ENCODE measurements around the gene ERP29.
"Not testable (repeated sequence)": the region's sequence is repeated elsewhere in the genome, so short reads cannot be mapped to it uniquely, and the experiment has no call there.

The ERP29 gene

DNA sequence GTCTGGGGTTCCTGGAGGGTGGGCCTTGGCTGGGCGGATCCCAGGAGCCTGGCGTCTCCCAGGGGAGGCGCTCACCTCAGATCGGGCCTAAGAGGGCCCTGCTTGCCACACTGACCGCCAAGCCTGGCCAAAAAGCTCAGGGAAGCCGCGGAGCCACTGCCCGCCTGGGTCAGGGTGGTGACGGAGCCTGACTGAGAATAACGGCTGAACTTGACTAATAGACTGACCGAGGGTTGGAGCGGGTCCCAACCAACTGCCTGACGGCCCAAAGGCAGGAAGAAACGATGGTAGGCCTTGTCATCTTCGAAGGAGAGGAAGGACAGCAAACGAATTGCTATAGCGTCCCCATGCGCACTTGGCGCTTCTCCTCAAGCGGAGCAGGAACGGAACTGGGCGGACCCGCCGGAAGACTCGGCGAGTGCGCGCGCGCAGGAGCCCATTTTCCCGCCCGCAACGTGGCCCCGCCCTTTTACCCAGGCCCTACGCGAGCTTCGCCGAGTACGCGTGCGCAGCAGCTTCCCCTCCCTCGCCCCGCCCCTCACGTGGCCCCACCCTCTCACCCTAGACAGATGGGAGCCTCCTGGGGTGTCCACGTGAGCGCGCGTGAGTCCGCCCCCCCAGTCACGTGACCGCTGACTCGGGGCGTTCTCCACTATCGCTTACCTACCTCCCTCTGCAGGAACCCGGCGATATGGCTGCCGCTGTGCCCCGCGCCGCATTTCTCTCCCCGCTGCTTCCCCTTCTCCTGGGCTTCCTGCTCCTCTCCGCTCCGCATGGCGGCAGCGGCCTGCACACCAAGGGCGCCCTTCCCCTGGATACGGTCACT lies at the start of gene ERP29, which contains the start of gene TMEM116:
Gene ERP29 (plus strand): TSS at position 652 of the 826 bp plus-strand sequence. CDS start 40 bp downstream, at position 692.
Gene TMEM116 (minus strand): TSS at position 391 of the 826 bp plus-strand sequence. CDS start 7,895 bp downstream, outside the sequence.
- DNase-seq (ENCODE audit: low read depth), result peak; percentile 100

GRCh38 chr12:111964935-111965334 lies 48.3 kb upstream of the ERP29 start:
- DNase-seq (ENCODE audit: low read depth), result no peak

- no peak for DNase-seq (ENCODE audit: low read depth)
Measured at GRCh38 chr12:111971800-111972199, 41.4 kb upstream of the ERP29 start.

DNA sequence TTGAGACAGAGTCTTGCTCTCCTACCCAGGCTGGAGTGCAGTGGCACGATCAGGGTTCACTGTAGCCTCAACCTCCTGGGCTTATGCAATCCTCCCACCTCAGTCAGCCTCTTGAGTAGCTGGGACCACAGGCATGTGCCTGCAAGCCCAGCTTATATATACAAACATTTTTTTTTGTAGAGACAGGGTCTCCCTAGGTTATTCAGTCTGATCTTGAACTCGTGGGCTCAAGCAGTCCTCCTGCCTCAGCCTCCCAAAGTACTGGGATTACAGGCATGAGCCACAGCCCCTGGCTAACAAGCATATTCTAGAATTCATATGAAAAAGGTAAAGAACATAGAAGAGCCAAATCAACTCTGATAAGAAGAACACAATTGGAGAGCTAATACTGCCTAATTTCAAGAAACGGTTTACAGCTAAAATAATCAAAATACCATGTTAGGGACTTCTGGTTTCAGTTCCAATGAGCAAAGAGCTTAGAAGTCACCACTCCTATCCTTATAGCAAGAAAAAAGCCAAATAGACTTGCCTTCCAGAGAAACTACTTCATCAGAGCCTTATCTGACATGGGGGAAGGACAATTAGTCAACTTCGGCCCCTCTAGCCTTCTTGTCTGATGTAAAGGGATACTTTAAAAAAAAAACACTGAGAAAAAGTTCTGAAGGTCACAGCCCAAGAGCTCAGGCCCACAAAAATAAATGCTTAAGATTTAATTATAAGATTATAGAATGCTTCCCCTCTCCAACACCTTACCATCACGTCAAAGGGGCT lies 37.9 kb upstream of the ERP29 start:
- no peak for DNase-seq (ENCODE audit: low read depth)

GRCh38 chr12:111976291-111976690 lies 36.9 kb upstream of the ERP29 start:
- DNase-seq (ENCODE audit: low read depth), result no peak

- no peak for DNase-seq (ENCODE audit: low read depth)
Measured at GRCh38 chr12:111976860-111977259, 36.4 kb upstream of the ERP29 start.

DNA sequence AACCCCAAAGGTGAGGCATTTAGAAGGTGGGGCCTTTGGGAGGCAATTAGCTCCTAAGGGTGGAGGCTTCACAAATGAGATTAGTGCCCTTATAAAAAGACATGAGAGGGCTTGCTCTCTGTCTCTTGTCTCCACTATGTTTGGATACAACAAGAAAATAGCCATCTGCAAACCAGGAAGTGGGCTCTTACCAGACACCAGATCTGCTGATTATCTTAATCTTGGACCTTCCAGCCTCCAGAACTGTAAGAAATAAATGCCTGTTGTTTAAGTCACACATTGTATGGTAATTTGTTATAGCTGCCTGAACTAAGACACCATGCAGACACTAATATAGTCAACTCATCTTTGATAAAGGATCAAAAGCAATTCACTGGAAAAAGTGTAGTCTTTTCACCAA lies 34.7 kb upstream of the ERP29 start:
- DNase-seq (ENCODE audit: low read depth), result no peak

DNA sequence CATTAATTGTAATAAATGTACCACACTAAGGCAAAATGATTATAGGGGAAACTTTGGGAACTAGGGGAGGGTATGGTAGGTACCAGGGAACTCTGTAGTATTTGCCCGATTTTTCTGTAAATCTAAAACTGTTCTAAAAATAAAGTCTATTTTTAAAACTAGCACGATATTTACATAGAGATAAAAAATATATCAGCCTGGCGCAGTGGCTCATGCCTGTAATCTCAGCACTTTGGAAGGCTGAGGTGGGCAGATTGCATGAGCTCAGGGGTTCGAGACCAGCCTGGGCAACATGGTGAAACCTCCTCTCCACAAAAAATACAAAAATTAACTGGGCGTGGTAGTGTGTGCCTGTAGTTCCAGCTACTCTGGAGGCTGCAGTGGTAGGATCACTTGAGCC lies 32.6 kb upstream of the ERP29 start:
- no peak for DNase-seq (ENCODE audit: low read depth)

DNA sequence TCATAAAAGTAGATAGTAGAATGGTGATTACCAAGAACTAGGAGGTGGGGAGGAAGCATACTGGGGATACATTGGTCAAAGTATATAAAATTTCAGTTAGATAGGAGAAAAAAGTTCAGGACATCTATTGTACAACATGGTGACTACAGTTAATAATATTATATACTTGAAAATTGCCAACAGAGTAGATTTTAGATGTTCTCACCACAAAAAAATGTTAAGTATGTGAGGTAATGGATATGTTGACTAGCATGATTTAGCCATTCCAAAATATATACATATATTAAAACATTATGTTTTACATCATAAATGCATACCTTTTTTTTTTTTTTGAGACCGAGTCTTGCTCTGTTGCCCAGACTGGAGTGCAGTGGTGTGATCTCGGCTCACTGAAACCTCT lies 31.2 kb upstream of the ERP29 start:
- no peak for DNase-seq (ENCODE audit: low read depth)

DNA sequence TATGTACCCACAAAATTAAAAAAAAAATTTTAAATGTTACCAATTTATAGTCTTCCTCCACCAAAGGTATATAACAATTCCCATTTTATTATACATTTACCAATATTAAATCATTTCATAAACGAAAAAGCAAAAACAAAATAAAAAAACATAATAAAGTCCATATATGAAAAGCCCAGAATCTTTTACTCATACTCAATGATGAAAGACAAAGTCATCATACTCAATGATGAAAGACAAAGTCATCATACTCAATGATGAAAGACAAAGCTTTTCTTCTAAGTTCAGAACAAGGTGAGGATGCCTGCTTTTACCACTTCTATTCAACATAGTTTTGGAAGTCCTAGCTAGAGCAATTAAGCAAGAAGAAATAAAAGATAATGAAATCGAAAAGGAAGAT lies 28.4 kb upstream of the ERP29 start:
- no peak for DNase-seq (ENCODE audit: low read depth)

- no peak for DNase-seq (ENCODE audit: low read depth)
Measured at GRCh38 chr12:111991535-111991934, 21.7 kb upstream of the ERP29 start.

DNA sequence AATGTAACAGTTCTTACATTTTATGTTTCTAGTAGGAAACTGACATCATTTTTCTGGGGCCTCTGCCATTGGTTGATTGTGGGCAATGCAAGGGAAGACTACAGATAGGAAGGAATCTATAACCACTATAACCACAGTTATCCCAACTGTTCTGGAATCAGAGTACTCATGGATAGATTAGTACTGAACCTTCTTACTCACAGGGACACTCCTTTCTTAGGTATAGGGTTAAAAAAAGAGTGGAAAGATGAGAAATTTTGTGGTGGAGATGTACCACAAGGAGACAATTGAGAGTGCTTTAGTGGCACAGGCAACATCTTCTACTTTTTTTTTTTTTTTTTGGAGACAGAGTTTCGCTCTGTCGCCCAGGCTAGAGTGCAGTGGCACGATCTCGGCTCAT lies 21.3 kb upstream of the ERP29 start:
- DNase-seq (ENCODE audit: low read depth), result no peak

- no peak for DNase-seq (ENCODE audit: low read depth)
Measured at GRCh38 chr12:111992464-111992863, 20.8 kb upstream of the ERP29 start.

DNA sequence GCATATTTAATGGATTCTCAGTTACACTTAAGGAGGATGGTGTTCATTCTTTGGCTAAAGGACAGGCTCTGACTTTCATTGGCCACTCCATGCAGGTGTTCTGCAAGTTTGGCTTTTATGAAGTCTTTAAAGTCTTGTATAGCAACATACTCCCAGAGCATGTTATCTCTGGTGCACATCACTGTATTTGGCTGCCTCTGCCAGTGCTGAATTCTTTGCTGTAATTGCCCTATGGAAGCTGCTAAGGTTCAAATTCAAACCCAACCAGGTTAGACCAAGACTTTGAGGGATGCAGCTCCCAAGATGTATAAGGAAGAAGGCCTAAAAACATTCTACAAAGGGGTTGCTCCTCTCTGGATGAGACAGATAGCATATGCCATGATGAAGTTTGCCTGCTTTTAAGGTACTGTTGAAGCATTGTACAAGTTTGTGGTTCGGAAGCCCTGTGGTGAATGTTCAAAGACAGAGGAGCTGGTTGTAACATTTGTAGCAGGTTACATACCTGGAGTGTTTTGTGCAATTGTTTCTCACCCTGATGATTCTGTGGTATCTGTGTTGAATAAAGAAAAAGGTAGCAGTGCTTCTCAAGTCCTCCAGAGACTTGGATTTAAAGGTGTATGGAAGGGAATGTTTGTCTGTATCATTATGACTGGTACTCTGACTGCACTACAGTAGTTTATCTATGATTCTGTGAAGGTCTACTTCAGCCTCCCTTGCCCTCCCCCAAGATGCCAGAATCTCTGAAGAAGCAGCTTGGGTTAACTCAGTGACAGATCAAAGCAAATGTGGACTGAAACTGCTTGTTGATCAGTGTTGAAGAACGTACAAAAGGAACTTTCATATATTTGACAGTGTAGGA lies 19.7 kb upstream of the ERP29 start:
- no peak for DNase-seq (ENCODE audit: low read depth)

DNA sequence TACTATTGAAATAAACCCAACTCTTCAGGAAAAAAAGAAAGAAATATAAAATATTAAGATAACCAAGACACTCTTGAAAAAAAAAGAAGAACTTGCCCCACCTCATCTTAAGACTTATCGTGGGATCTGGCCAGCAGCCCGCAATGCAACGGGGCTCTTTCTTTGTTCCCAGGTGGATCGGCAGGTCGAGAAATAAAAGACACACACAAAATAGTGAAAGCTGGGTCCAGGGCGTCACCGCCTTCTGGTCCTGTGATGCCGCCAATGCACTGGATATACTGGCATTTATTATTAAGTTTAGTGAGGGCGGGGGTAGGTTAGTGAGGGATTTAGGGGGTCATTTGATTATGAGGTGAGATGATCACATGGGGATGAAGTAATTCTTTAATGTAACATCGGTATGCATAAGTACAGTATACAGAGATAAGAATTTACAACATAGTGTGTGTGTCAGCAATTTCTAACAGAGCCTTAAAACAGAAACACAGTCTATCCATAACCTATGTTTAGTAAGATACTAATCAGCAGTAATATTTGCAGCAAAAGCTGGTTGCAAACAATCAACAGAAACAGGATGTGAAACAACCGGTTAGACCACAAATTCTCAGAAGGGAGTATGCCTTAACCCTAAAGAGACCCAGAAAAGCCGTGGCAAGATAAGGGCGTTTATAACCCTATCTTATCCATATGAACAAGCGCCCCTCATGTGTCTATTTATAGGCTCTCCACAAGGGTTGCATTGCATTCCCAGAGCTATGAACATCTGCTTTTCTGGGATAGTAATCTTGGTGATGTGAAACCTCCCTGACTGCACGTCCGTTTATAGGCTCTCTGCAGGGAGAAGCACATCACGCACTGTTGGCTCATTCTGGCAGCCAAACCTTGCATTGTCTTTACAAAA lies 18.8 kb upstream of the ERP29 start:
- DNase-seq (ENCODE audit: low read depth), result not testable (repeated sequence)

DNA sequence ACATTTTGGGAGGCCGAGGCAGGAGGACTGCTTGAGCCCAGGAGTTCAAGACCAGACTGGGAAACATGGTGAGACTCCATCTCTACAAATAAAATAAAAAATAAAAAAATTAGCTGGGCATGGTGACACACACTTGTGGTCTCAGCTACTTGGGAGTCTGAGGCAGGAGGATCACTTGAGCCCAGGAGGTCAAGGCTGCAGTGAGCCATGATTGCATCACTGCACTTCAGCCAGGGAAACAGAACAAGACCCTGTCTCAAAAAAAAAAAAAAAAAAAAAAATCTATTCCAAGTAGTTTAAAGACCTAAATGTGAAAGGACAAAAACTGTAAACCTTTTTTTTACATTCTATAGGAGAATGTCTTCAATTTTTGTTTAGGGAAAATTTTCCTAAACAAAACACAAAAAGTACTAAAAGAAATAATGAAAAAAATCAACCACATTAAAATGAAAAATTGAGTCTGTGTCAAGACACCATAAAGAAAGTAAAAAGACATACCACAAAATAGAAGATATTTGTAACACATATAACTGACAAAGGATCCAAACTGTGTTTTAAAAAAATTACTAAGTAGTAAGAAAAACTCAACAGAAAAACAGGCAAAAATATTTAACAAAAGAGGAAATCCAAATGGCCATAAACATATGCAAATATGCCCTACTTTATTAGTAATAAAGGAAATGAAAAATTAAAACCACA lies 17.3 kb upstream of the ERP29 start:
- no peak for DNase-seq (ENCODE audit: low read depth)

DNA sequence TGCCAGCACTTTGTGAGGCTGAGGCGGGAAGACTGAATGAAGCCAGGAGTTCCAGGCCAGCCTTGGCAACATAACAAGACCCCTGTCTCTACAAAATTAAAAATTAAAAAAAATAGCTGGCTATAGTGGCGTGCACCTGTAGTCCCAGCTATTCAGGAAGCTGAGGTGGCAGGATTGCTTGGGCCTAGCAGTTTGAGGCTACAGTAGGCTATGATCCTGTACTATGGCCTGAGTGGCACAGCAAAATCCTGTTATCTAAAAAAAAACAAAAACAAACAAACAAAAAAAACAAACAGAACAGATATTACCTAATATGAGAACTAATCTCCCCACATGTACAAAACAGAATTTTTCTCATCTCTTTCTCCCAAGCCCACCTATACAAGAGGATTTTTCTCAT lies 15.9 kb upstream of the ERP29 start:
- no peak for DNase-seq (ENCODE audit: low read depth)

- DNase-seq (ENCODE audit: low read depth), result no peak
Measured at GRCh38 chr12:111998015-111998414, 15.2 kb upstream of the ERP29 start.

DNA sequence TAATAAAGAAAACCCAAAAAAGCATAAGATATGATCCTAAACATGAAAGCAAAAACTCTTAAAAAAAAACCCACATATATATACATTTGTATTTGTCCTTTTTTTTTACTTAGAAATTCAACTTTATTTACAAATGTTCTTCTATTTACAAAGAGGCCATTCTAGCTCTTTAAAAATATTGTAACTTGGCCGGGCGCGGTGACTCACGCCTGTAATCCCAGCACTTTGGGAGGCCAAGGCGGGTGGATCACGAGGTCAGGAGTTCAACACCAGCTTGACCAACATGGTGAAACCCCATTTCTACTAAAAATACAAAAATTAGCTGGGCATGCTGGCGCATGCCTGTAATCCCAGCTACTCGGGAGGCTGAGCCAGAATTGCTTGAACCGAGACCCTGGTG lies 14.1 kb upstream of the ERP29 start:
- not testable (repeated sequence) for DNase-seq (ENCODE audit: low read depth)

- DNase-seq (ENCODE audit: low read depth), result no peak
Measured at GRCh38 chr12:112000820-112001219, 12.4 kb upstream of the ERP29 start.

DNA sequence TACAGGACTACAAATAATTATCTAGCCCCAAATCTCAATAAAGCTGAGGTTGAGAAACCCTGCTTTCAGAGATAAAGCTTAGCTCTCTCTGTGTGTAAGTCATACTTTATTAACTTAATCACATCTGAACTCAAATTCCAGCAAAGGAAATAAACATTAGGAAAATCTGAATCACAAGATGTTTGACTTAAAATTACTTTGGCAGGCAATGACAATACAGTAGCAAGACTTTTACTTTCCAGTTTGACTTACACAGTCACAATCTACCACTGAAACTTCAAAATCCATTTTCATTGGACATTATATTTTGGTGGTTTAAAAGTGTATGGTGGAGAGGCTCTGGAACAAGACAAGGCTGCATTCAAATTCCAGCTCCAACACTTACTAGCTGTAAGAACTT lies 11.7 kb upstream of the ERP29 start:
- no peak for DNase-seq (ENCODE audit: low read depth)

Data from activated T-cell treated with anti-CD3 and anti-CD28 coated beads for 48 hours (primary cell).